Karpas-422 (cell line): ENCODE data around the gene PEX26. TPM values are rescaled to one million over a fixed set of nuclear protein-coding genes. Genes with fewer than 3 reads are reported as not detected.

Experiments used
- DNase-seq: peaks from one replicate; pipeline ENCODE4 v3.0.0-alpha.2; 2015
- H2AFZ ChIP-seq: fragments of 200-600 bp; sonication (generic); 2 replicates; pipeline ENCODE4 v1.6.1; 2014; ENCODE audit warnings: antibody characterized with exemption, low read length, mixed read lengths
- H3K27ac ChIP-seq: fragments of 200-600 bp; sonication (generic); 2 replicates; pipeline ENCODE4 v1.5.1; 2014; ENCODE audit warnings: mild to moderate bottlenecking, low read length, moderate library complexity
- H3K27me3 ChIP-seq: fragments of 200-600 bp; sonication (generic); 2 replicates; pipeline ENCODE4 v1.6.1; 2014; ENCODE audit warnings: low read length, mixed read lengths
- H3K36me3 ChIP-seq: fragments of 200-600 bp; sonication (generic); 2 replicates; pipeline ENCODE4 v1.6.1; 2014; ENCODE audit warnings: low read length, mixed read lengths; ENCODE audit not compliant: insufficient read depth
- H3K4me1 ChIP-seq: fragments of 200-600 bp; sonication (generic); 2 replicates; pipeline ENCODE4 v1.6.1; 2014; ENCODE audit warnings: mild to moderate bottlenecking, low read length, mixed read lengths
- H3K4me2 ChIP-seq: fragments of 200-600 bp; sonication (generic); 2 replicates; pipeline ENCODE4 v1.6.1; 2014; ENCODE audit warnings: low read length, low read depth, mild to moderate bottlenecking; ENCODE audit not compliant: poor library complexity, severe bottlenecking
- H3K4me3 ChIP-seq: fragments of 200-600 bp; sonication (generic); 2 replicates; pipeline ENCODE4 v1.5.1; 2014; ENCODE audit warnings: mild to moderate bottlenecking, antibody characterized with exemption, low read length, mixed read lengths
- H3K79me2 ChIP-seq: fragments of 200-600 bp; sonication (generic); 2 replicates; pipeline ENCODE4 v1.6.1; 2014; ENCODE audit warnings: mild to moderate bottlenecking, low read length, mixed read lengths
- H3K9ac ChIP-seq: fragments of 200-600 bp; sonication (generic); 2 replicates; pipeline ENCODE4 v1.6.0; 2014; ENCODE audit warnings: low read length
- H3K9me2 ChIP-seq: fragments of 200-600 bp; sonication (generic), shearing (Covaris generic); replicated peaks from 2 replicates; pipeline ENCODE4 v1.6.0; 2014; ENCODE audit warnings: mild to moderate bottlenecking, low read length, moderate library complexity; ENCODE audit not compliant: insufficient read depth
- H3K9me3 ChIP-seq: fragments of 300-700, 200-600 bp; sonication (generic); 2 replicates; pipeline ENCODE4 v1.6.1; 2014; ENCODE audit warnings: low read length, mixed read lengths
- H4K20me1 ChIP-seq: fragments of 200-600 bp; sonication (generic); 2 replicates; pipeline ENCODE4 v1.6.1; 2014; ENCODE audit warnings: mild to moderate bottlenecking, antibody characterized with exemption, low read length, low read depth; ENCODE audit not compliant: insufficient read depth
- total RNA-seq: library from RNA; depleted of rRNA; stranded (reverse); fragments of >200 nt; shearing (Covaris generic); gene quantifications from 2 replicates; pipeline ENCODE4 v1.2.3, GENCODE V29; 2014; ENCODE audit warnings: low replicate concordance

The PEX26 gene
- total RNA-seq, 1 experiment from 2014 or later = 22.4 TPM

DNA sequence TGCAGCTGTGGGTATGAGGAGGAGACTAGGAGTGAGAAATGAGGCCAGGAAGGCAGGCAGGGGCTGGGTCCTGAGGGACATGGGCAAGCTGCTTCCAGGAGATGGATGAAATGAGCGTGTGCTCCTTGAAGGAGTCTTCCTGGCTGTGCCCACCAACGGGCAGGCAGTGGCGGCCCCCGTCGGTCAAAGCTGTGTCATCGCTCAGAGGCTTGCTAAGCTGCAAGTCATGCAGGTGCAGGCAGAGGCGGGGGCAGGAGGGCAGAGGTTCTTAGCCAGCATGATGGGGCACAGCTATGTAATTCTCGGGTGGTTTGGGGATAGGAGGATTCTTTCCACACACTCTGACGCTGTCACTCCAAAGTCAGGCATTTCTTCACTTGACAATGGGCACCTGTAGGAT, 12.5 kb upstream of the PEX26 start:
- no peaks in the 10 kb centered on the region for H3K79me2 ChIP-seq
- no peaks in the 10 kb centered on the region for H3K27me3 ChIP-seq
- H3K36me3 ChIP-seq = no peaks in the 10 kb centered on the region
- H3K4me3 ChIP-seq = peak overlapping the region; percentile 60
- H3K9me3 ChIP-seq = no peaks in the 10 kb centered on the region
- DNase-seq = peak; percentile 84
- H2AFZ ChIP-seq = peak overlapping the region; percentile 33
- peak overlapping the region; percentile 69 for H3K4me2 ChIP-seq
- peaks cover 60% of the 10 kb centered on the region for H3K4me1 ChIP-seq
- H3K9me2 ChIP-seq = no peaks in the 10 kb centered on the region
- peak overlapping the region; percentile 98 for H3K27ac ChIP-seq
- no peaks in the 10 kb centered on the region for H4K20me1 ChIP-seq
- H3K9ac ChIP-seq = peak overlapping the region; percentile 74

DNA sequence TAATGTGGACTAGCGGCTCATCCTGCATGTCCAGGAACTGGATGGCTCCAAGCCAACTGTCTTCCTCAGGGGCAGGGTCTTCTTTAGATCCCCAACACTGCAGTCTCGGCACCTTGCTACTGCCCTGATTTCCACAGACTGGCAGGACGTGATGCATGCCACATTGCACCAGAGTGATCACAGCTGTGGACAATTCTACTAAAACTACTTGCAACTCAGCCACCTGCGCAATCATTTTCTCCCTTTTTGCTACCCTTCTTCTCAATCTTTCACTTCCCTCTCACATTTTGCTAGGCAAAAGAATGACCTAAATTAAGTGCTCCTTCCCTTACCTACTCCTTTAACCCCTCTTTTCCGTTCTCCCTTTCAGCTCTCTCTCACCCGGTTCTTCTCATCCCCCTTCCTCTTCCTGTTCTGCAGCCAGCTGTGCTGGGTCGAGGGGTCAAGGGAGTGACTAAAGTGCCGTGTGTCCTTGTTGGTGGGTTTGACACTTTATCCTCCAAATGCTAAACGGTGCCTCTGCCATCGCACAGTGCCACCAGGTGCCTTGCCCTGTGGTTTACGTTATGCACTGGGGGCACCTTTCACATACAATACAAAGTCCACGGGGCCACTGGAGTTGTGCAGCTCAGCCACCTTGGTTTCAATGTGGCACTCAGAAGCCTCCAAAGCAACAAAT, 11.5 kb upstream of the PEX26 start:
- peak overlapping the region; percentile 98 for H3K27ac ChIP-seq
- H4K20me1 ChIP-seq = no peaks in the 10 kb centered on the region
- H3K36me3 ChIP-seq = no peaks in the 10 kb centered on the region
- H3K4me3 ChIP-seq = peak overlapping the region; percentile 60
- no peak overlapping the region for H2AFZ ChIP-seq
- no peaks in the 10 kb centered on the region for H3K79me2 ChIP-seq
- peaks cover 70% of the 10 kb centered on the region for H3K4me1 ChIP-seq
- H3K27me3 ChIP-seq = no peaks in the 10 kb centered on the region
- DNase-seq = peak; percentile 90
- H3K9me3 ChIP-seq = no peaks in the 10 kb centered on the region
- peak overlapping the region; percentile 69 for H3K4me2 ChIP-seq
- H3K9me2 ChIP-seq = no peaks in the 10 kb centered on the region
- H3K9ac ChIP-seq = peak overlapping the region; percentile 74

DNA sequence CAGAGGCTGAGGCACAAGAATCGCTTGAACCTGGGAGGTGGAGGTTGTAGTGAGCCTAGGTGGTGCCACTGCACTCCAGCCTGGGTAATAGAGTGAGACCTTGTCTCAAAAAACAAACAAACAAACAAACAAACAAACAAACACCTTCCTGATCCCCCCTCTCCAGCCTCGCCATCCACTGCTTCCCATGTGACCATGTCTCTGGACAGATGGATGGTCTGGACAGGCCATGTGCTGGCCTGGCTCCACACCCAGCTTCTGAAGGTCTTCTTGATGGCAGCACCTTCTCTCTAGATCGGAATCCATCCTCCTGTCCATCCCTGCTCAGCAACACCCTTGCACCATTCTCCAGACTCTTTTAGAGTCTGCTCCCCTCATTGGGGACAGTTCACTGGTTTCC, 10.7 kb upstream of the PEX26 start:
- Histone ChIP-seq H3K4me2 (peak overlapping the region; percentile 69), H3K79me2 (no peaks in the 10 kb centered on the region), H3K4me1 (peaks cover 78% of the 10 kb centered on the region), H4K20me1 (no peaks in the 10 kb centered on the region), H3K27me3 (no peaks in the 10 kb centered on the region), H3K9me3 (no peaks in the 10 kb centered on the region), H3K27ac (peak overlapping the region; percentile 98), H3K9me2 (no peaks in the 10 kb centered on the region), H2AFZ (no peak overlapping the region), H3K36me3 (no peaks in the 10 kb centered on the region), H3K4me3 (peak overlapping the region; percentile 60; the same call in 1 of the 2 replicates), H3K9ac (peak overlapping the region; percentile 74)
- peak; percentile 40 for DNase-seq

DNA sequence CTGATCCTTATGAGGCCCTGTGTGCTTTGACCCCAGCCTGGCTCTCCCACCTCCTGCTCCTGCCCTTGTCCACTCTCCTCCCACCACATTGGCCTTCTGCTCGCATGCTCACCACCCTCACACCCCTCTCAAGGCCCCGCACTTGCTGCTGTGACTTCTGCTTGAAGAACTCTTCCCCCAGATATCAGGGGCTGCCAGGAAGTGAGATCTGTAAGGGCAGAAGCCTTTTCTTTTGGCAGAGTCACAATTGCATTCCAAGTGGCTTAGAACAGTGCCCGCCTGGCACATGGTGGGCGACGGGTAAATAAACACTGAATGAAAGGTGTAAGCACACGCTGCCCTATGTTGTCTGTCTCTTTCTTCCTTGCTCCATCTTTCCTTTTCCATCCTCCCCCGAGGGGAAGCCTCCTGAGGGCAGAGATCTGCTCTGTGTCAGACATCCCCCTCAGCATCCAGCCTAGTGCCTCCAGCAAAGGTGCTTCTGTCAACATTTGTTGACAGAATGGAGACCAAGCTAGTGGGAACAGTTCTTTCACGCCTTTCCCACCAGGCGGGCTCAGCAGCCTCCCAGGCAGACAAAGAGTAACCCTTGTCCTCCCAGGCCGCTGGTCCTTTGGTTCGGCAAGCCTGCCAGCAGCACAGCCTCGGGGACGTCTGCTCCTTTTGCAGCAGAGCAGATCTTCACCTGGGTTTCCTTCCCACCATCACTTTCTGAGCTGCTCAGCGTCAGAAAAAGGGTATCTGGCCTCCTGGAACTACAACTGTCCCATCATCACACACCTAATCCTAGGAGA, 10.0 kb upstream of the PEX26 start:
- Histone ChIP-seq H3K9me2 (no peaks in the 10 kb centered on the region), H3K4me3 (no peak overlapping the region), H3K36me3 (no peaks in the 10 kb centered on the region), H3K79me2 (no peaks in the 10 kb centered on the region), H3K9ac (peak overlapping the region; percentile 74), H3K27me3 (no peaks in the 10 kb centered on the region), H4K20me1 (no peaks in the 10 kb centered on the region), H2AFZ (peak overlapping the region; percentile 6; the same call in 1 of the 2 replicates), H3K9me3 (no peaks in the 10 kb centered on the region), H3K4me2 (peak overlapping the region; percentile 69), H3K4me1 (peaks cover 85% of the 10 kb centered on the region), H3K27ac (peak overlapping the region; percentile 98)
- peak; percentile 43 for DNase-seq

DNA sequence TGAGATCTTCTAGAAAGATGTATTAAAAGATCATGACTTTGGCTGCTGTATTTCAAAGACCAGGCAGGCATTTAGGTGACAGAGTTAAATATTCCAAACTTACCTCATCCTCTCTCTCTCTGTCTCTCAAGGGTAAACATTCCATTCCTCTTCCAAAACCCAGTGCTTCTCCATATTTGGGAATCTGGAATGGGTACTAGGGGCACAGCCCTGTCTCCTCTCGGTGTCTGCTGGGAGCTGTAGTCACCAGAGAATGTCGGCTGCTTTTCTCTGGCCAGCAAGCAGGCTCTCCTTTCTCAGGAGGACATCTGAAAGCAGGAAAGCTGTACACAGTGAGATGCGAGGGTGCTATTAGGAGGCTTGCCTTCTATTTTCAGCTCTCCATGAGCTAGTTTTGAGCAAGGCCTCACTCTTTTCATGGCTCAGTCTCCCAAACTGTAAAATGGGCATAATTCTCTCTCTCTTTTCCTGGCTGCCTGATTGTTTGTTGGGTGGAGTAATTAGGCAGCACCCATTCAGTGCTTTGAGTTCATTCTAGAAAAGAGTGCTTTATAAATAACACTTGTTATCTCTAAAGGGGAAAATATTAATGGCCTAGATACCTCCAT, 9.3 kb upstream of the PEX26 start:
- H3K9ac ChIP-seq = peak overlapping the region; percentile 74
- no peaks in the 10 kb centered on the region for H3K36me3 ChIP-seq
- H3K4me1 ChIP-seq = peaks cover 86% of the 10 kb centered on the region
- no peak overlapping the region for H3K4me3 ChIP-seq
- H3K9me2 ChIP-seq = no peaks in the 10 kb centered on the region
- no peaks in the 10 kb centered on the region for H3K9me3 ChIP-seq
- H4K20me1 ChIP-seq = no peaks in the 10 kb centered on the region
- H3K4me2 ChIP-seq = peak overlapping the region; percentile 40
- no peaks in the 10 kb centered on the region for H3K79me2 ChIP-seq
- H3K27me3 ChIP-seq = no peaks in the 10 kb centered on the region
- H2AFZ ChIP-seq = peak overlapping the region; percentile 80
- no peak for DNase-seq
- peak overlapping the region; percentile 98 for H3K27ac ChIP-seq

DNA sequence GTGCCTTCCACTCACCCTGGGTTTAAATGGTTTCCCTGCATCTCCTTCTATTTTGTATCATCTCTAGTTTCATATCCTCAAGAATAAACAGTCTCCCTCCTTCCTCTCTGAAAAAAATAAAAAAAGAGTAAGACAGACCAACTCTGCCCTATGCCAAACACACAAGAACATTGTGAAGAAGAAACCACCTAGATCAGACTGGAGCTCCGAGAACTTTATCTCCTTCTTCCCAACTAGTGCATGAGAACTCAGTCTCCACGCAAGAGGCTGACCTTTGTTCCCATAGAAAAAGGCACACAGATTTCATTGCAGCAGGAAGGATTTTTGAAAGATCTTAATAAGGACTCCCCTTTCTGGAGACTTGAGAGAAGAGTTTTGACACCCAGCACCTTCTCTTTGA, 8.7 kb upstream of the PEX26 start:
- Histone ChIP-seq H3K4me1 (peaks cover 86% of the 10 kb centered on the region), H2AFZ (peak overlapping the region; percentile 80; the same call in 1 of the 2 replicates), H3K79me2 (no peaks in the 10 kb centered on the region), H3K4me3 (no peak overlapping the region), H3K27me3 (no peaks in the 10 kb centered on the region), H3K36me3 (no peaks in the 10 kb centered on the region), H3K9me3 (no peaks in the 10 kb centered on the region), H3K9me2 (no peaks in the 10 kb centered on the region), H3K4me2 (peak overlapping the region; percentile 40), H4K20me1 (no peaks in the 10 kb centered on the region), H3K27ac (peak overlapping the region; percentile 98), H3K9ac (peak overlapping the region; percentile 74)
- peak; percentile 63 for DNase-seq

DNA sequence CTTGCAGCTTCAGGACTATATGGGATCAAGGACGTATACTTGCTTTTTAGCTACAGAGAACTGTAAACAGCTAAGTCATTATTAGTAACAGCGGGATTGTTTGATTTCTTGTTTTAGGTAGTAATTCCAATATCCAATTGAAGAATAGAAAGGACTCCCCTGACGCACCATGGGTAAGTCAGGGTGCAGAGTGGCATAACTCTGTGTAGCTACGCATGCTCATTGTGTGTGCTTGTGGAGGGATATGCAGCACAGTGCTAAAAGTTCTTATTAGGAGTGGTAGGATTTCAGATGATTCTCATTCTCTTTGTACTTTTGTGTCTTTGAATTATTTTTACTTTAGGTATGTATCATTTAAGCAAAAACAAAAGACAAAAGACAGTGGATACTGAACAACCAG, 7.7 kb upstream of the PEX26 start:
- Histone ChIP-seq H3K4me3 (no peak overlapping the region), H3K4me2 (no peak overlapping the region), H3K4me1 (peaks cover 80% of the 10 kb centered on the region), H3K27me3 (no peaks in the 10 kb centered on the region), H3K9me2 (no peaks in the 10 kb centered on the region), H3K9ac (no peak overlapping the region), H2AFZ (no peak overlapping the region), H3K9me3 (no peaks in the 10 kb centered on the region), H3K27ac (peak overlapping the region; percentile 98), H3K79me2 (no peaks in the 10 kb centered on the region), H3K36me3 (no peaks in the 10 kb centered on the region), H4K20me1 (no peaks in the 10 kb centered on the region)
- DNase-seq = no peak
